ENCODE data around the gene MTG2. TPM values are rescaled to one million over a fixed set of nuclear protein-coding genes. Genes with fewer than 3 reads are reported as not detected.
A peak's percentile ranks its signal among the peaks of the same experiment; 100 is the strongest.

MTG2 gene
- total RNA-seq, 1 experiment from 2014 or later, result 27.9 TPM

DNA sequence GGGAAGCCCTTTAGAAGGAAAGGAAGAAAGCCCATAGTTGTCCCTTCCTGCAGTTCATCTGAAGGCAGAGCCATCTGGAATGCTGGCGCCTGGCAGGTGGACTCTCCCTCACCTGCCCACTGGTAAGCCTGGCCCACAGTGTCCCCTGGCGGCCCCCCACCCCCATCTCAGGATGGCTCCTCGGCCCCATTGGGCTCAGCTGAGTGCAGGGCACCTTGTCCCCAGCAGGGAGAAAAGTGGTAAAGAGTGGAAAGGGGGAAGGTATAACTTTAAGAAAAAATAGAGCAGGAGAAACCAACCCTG, 26.6 kb upstream of the MTG2 start:
- Mint-ChIP-seq H3K4me3 (no peak overlapping the region), H3K27me3 (ENCODE audit: low read depth) (no peaks in the 10 kb centered on the region), H3K4me1 (peaks cover 28% of the 10 kb centered on the region), H3K36me3 (peaks cover 37% of the 10 kb centered on the region), H3K9me3 (peaks cover 8% of the 10 kb centered on the region), H3K27ac (peak overlapping the region; percentile 95; the same call in 1 of the 2 replicates)
- POLR2A ChIA-PET, result interaction anchor here (0.6 to 0.8 kb wide), 2 partner anchors 27 to 215 kb away, joined by 3 read pairs; no protein-coding TSS in a partner anchor
- no peak for TF ChIP-seq FOXP1 (CRISPR knock-in tag; IDR thresholded peaks at IDR 0.05; ENCODE audit: borderline replicate concordance)
- DNase-seq (ENCODE audit: low spot score) (no peak), ATAC-seq (peak; percentile 4; the same call in 1 of the 2 replicates)
- CTCF ChIA-PET, result interaction anchor here (0.6 to 2.4 kb wide), 28 partner anchors 9 to 473 kb away, joined by 3 to 28 read pairs (median 4); partner anchors contain the start of genes LSM14B, PSMA7 and SS18L1

GRCh38 chr20:62156592-62157386, 26.0 kb upstream of the MTG2 start:
- TF ChIP-seq HMGXB4 (CRISPR knock-in tag; IDR thresholded peaks at IDR 0.05) (peak; percentile 35; the same call in 1 of the 2 replicates), RELA (CRISPR knock-in tag; IDR thresholded peaks at IDR 0.05; ENCODE audit: borderline replicate concordance) (no peak), JUN (CRISPR knock-in tag; IDR thresholded peaks at IDR 0.05) (no peak), FOXP1 (CRISPR knock-in tag; IDR thresholded peaks at IDR 0.05; ENCODE audit: borderline replicate concordance) (peak; percentile 60; the same call in 1 of the 2 replicates), ZNF532 (CRISPR knock-in tag; IDR thresholded peaks at IDR 0.05; ENCODE audit: borderline replicate concordance) (no peak), NR2C2 (CRISPR knock-in tag; IDR thresholded peaks at IDR 0.05) (no peak)
- TF ChIP-seq, protein P1, sequence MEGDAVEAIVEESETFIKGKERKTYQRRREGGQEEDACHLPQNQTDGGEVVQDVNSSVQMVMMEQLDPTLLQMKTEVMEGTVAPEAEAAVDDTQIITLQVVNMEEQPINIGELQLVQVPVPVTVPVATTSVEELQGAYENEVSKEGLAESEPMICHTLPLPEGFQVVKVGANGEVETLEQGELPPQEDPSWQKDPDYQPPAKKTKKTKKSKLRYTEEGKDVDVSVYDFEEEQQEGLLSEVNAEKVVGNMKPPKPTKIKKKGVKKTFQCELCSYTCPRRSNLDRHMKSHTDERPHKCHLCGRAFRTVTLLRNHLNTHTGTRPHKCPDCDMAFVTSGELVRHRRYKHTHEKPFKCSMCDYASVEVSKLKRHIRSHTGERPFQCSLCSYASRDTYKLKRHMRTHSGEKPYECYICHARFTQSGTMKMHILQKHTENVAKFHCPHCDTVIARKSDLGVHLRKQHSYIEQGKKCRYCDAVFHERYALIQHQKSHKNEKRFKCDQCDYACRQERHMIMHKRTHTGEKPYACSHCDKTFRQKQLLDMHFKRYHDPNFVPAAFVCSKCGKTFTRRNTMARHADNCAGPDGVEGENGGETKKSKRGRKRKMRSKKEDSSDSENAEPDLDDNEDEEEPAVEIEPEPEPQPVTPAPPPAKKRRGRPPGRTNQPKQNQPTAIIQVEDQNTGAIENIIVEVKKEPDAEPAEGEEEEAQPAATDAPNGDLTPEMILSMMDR (IDR thresholded peaks at IDR 0.05), result peak; percentile 72
- ChIA-PET CTCF (interaction anchor here (0.6 to 2.4 kb wide), 27 partner anchors 9 to 472 kb away, joined by 3 to 28 read pairs (median 4); partner anchors contain the start of genes LSM14B, PSMA7 and SS18L1), POLR2A (interaction anchor here (0.8 kb wide), 1 partner anchor 27 kb away, joined by 3 read pairs; no protein-coding TSS in a partner anchor)
- no peak overlapping the region for H3K27ac Mint-ChIP-seq
- H3K4me1 Mint-ChIP-seq, result peaks cover 28% of the 10 kb centered on the region
- ATAC-seq, result peak; percentile 84
- peaks cover 8% of the 10 kb centered on the region for H3K9me3 Mint-ChIP-seq
- H3K36me3 Mint-ChIP-seq, result peaks cover 37% of the 10 kb centered on the region
- no peaks in the 10 kb centered on the region for H3K27me3 Mint-ChIP-seq (ENCODE audit: low read depth)
- H3K4me3 Mint-ChIP-seq, result no peak overlapping the region
- DNase-seq (ENCODE audit: low spot score), result peak; percentile 86

GRCh38 chr20:62157387-62158087, 25.3 kb upstream of the MTG2 start:
- Mint-ChIP-seq H3K4me3 (no peak overlapping the region), H3K27me3 (ENCODE audit: low read depth) (no peaks in the 10 kb centered on the region), H3K4me1 (peaks cover 26% of the 10 kb centered on the region), H3K9me3 (peaks cover 5% of the 10 kb centered on the region), H3K36me3 (peaks cover 31% of the 10 kb centered on the region), H3K27ac (no peak overlapping the region)
- ATAC-seq (no peak), DNase-seq (ENCODE audit: low spot score) (no peak)
- ChIA-PET POLR2A (no interaction called here), CTCF (interaction anchor here (1.1 to 2.4 kb wide), 7 partner anchors 9 to 146 kb away, joined by 3 to 28 read pairs (median 11); partner anchors contain the start of genes PSMA7 and SS18L1)
- no peak for TF ChIP-seq IRF2 (CRISPR knock-in tag; IDR thresholded peaks at IDR 0.05; ENCODE audit: borderline replicate concordance, low read depth)
- TF ChIP-seq, protein P2, sequence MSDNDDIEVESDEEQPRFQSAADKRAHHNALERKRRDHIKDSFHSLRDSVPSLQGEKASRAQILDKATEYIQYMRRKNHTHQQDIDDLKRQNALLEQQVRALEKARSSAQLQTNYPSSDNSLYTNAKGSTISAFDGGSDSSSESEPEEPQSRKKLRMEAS (CRISPR knock-in tag; IDR thresholded peaks at IDR 0.05), result no peak
- TF ChIP-seq ATF1 (CRISPR knock-in tag; IDR thresholded peaks at IDR 0.05), result no peak
- TF ChIP-seq NR2C2 (CRISPR knock-in tag; IDR thresholded peaks at IDR 0.05), result no peak
- TF ChIP-seq SMAD3 (CRISPR knock-in tag; IDR thresholded peaks at IDR 0.05; ENCODE audit: borderline replicate concordance), result no peak
- TF ChIP-seq, protein P3, sequence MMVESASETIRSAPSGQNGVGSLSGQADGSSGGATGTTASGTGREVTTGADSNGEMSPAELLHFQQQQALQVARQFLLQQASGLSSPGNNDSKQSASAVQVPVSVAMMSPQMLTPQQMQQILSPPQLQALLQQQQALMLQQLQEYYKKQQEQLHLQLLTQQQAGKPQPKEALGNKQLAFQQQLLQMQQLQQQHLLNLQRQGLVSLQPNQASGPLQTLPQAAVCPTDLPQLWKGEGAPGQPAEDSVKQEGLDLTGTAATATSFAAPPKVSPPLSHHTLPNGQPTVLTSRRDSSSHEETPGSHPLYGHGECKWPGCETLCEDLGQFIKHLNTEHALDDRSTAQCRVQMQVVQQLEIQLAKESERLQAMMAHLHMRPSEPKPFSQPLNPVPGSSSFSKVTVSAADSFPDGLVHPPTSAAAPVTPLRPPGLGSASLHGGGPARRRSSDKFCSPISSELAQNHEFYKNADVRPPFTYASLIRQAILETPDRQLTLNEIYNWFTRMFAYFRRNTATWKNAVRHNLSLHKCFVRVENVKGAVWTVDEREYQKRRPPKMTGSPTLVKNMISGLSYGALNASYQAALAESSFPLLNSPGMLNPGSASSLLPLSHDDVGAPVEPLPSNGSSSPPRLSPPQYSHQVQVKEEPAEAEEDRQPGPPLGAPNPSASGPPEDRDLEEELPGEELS (CRISPR knock-in tag; IDR thresholded peaks at IDR 0.05), result no peak
- TF ChIP-seq TEAD1 (CRISPR knock-in tag; IDR thresholded peaks at IDR 0.05), result no peak
- TF ChIP-seq, protein P4, sequence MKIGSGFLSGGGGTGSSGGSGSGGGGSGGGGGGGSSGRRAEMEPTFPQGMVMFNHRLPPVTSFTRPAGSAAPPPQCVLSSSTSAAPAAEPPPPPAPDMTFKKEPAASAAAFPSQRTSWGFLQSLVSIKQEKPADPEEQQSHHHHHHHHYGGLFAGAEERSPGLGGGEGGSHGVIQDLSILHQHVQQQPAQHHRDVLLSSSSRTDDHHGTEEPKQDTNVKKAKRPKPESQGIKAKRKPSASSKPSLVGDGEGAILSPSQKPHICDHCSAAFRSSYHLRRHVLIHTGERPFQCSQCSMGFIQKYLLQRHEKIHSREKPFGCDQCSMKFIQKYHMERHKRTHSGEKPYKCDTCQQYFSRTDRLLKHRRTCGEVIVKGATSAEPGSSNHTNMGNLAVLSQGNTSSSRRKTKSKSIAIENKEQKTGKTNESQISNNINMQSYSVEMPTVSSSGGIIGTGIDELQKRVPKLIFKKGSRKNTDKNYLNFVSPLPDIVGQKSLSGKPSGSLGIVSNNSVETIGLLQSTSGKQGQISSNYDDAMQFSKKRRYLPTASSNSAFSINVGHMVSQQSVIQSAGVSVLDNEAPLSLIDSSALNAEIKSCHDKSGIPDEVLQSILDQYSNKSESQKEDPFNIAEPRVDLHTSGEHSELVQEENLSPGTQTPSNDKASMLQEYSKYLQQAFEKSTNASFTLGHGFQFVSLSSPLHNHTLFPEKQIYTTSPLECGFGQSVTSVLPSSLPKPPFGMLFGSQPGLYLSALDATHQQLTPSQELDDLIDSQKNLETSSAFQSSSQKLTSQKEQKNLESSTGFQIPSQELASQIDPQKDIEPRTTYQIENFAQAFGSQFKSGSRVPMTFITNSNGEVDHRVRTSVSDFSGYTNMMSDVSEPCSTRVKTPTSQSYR (CRISPR knock-in tag; IDR thresholded peaks at IDR 0.05), result no peak
- TF ChIP-seq PRRX2 (CRISPR knock-in tag; IDR thresholded peaks at IDR 0.05), result no peak

All from WTC11 (cell line).